ENCODE measurements around the gene LGSN.

GRCh38 chr6:63269470-63269869, 50.3 kb downstream of the LGSN start:
- no peak for TF ChIP-seq POLR2AphosphoS5 (IDR thresholded peaks at IDR 0.05; ENCODE audit: borderline replicate concordance, low read depth, low read length)
- TF ChIP-seq EZH2 (IDR thresholded peaks at IDR 0.05): no peak

Measured in SK-N-MC (cell line).